Naive thymus-derived CD8-positive, alpha-beta T cell (primary cell): ENCODE data around the gene NR5A1. TPM values are rescaled to one million over a fixed set of nuclear protein-coding genes. Genes with fewer than 3 reads are reported as not detected.

Experiments
- ATAC-seq, 2 donors: fragments of 150-1000 bp; cut with Tn5 transposase in 1 of 2; sonication (Bioruptor Pico), chemical (Tn5 transposase) in 1 of 2; 1 replicate in 1 of 2; 2 replicates in 1 of 2; pipeline ENCODE4 v1.10.0; 2021; ENCODE audit warnings: mild to moderate bottlenecking in 2 of 2, moderate library complexity in 2 of 2
- POLR2A ChIA-PET: fragments of 350-600 bp; sonication (Branson Sonifier 250); formaldehyde crosslinking; loops from one replicate; lab custom pipeline; 2021; ENCODE audit warnings: antibody characterized with exemption; lab: Charles Lee
- DNase-seq, 10 donors: peaks; one replicate each; pipeline versions ENCODE4 v3.0.0 to v3.0.0-alpha.2; 2020 to 2022
- H3K27ac Mint-ChIP-seq, 10 donors: one replicate each; pipeline ENCODE4 v1.8.0; 2020 to 2022; ENCODE audit warnings: mild to moderate bottlenecking in 10 of 10, mixed read lengths in 10 of 10, moderate library complexity in 4 of 10, inconsistent platforms in 1 of 10
- H3K27me3 Mint-ChIP-seq, 5 donors: one replicate each; pipeline ENCODE4 v1.8.0; 2021 to 2022; ENCODE audit warnings: mixed read lengths in 5 of 5
- H3K36me3 Mint-ChIP-seq, 3 donors: one replicate each; pipeline ENCODE4 v1.8.0; 2020 to 2022; ENCODE audit warnings: mixed read lengths in 3 of 3, mild to moderate bottlenecking in 2 of 3, inconsistent platforms in 1 of 3
- H3K4me1 Mint-ChIP-seq, 4 donors: one replicate each; pipeline ENCODE4 v1.8.0; 2021 to 2022; ENCODE audit warnings: mixed read lengths in 4 of 4
- H3K4me3 Mint-ChIP-seq, 10 donors: one replicate each; pipeline ENCODE4 v1.8.0; 2020 to 2022; ENCODE audit warnings: mild to moderate bottlenecking in 10 of 10, mixed read lengths in 10 of 10, moderate library complexity in 6 of 10, inconsistent platforms in 1 of 10
- H3K9me3 Mint-ChIP-seq, 9 donors: one replicate each; pipeline ENCODE4 v1.8.0; 2020 to 2022; ENCODE audit warnings: mixed read lengths in 9 of 9, mild to moderate bottlenecking in 3 of 9, inconsistent platforms in 1 of 9, moderate library complexity in 1 of 9
- polyA plus RNA-seq, 3 donors: library from polyadenylated mRNA; unstranded; fragments of 300-500 nt; fragmentation: Illumina TruSeq; gene quantifications; one replicate each; pipeline ENCODE4 v1.2.3, GENCODE V29; 2021
- total RNA-seq, 8 experiments: library from RNA in 2 of 8; stranded (reverse) in 2 of 8; gene quantifications; one replicate each; pipeline ENCODE4 v1.2.3 and lab custom pipeline; 2021 to 2026

The NR5A1 gene
- total RNA-seq: not detected
- not detected for polyA plus RNA-seq
- total RNA-seq (lab: John Stamatoyannopoulos, UW): 0 to 0.21 (median 0) reads per million in 6 experiments

- Mint-ChIP-seq H3K4me1 (peaks cover 7 to 9% (median 8%) of the 10 kb centered on the region in 4 donors), H3K27ac (no peak within 1 kb of the TSS), H3K9me3 (peaks cover 0 to 2% (median 0%) of the 10 kb centered on the region in 9 donors), H3K27me3 (peaks cover 6 to 42% (median 24%) of the 10 kb centered on the region in 5 donors), H3K4me3 (peak within 1 kb of the TSS in 1 of 10 donors; percentile 23), H3K36me3 (peaks cover 0 to 5% (median 5%) of the 10 kb centered on the region in 3 donors)
- POLR2A ChIA-PET: no interaction called here
- peak in 1 of 10 donors; percentile 57 for DNase-seq
- ATAC-seq: no peak
These were observed at the start of gene NR5A1 for GRCh38 chr9:124506931-124507879. NR5A1 (minus strand) TSS chr9:124507399; CDS start chr9:124503395, 4,004 bp downstream.

- Mint-ChIP-seq H3K4me3 (no peak overlapping the region), H3K4me1 (no peaks in the 10 kb centered on the region), H3K27ac (peak overlapping the region in 1 of 10 donors; percentile 27), H3K9me3 (no peaks in the 10 kb centered on the region), H3K36me3 (no peaks in the 10 kb centered on the region), H3K27me3 (peaks cover 0 to 3% (median 0%) of the 10 kb centered on the region in 5 donors)
- DNase-seq (no peak), ATAC-seq (no peak)
- POLR2A ChIA-PET: no interaction called here
These were observed 47.8 kb upstream of the NR5A1 start for GRCh38 chr9:124555043-124555442.

GRCh38 chr9:124553738-124554137 is 46.5 kb upstream of the NR5A1 start:
- no peaks in the 10 kb centered on the region for H3K36me3 Mint-ChIP-seq

GRCh38 chr9:124552273-124552605 is 45.0 kb upstream of the NR5A1 start:
- no peaks in the 10 kb centered on the region for H3K36me3 Mint-ChIP-seq
- H3K27ac Mint-ChIP-seq: no peak overlapping the region
- H3K27me3 Mint-ChIP-seq: peaks cover 0 to 2% (median 0%) of the 10 kb centered on the region in 5 donors
- POLR2A ChIA-PET: no interaction called here
- no peaks in the 10 kb centered on the region for H3K9me3 Mint-ChIP-seq
- DNase-seq: no peak
- H3K4me3 Mint-ChIP-seq: no peak overlapping the region
- H3K4me1 Mint-ChIP-seq: peaks cover 8 to 13% (median 9%) of the 10 kb centered on the region in 4 donors
- ATAC-seq: no peak

More at GRCh38 chr9:124553738-124554137, 46.5 kb upstream of the NR5A1 start:
- DNase-seq (no peak), ATAC-seq (no peak)
- Mint-ChIP-seq H3K9me3 (no peaks in the 10 kb centered on the region), H3K27me3 (peaks cover 0 to 2% (median 0%) of the 10 kb centered on the region in 5 donors), H3K27ac (no peak overlapping the region), H3K4me1 (peaks cover 5 to 7% (median 7%) of the 10 kb centered on the region in 4 donors), H3K4me3 (no peak overlapping the region)
- POLR2A ChIA-PET: no interaction called here

GRCh38 chr9:124551472-124552272 is 44.5 kb upstream of the NR5A1 start:
- Mint-ChIP-seq H3K9me3 (no peaks in the 10 kb centered on the region), H3K4me3 (peak overlapping the region in 1 of 10 donors; percentile 40), H3K27me3 (peaks cover 0 to 2% (median 0%) of the 10 kb centered on the region in 5 donors), H3K36me3 (no peaks in the 10 kb centered on the region), H3K4me1 (peaks cover 8 to 13% (median 9%) of the 10 kb centered on the region in 4 donors), H3K27ac (no peak overlapping the region)
- ATAC-seq (peak; percentile 84), DNase-seq (peak in 7 of 10 donors; percentile 1 to 29 (median 12))
- POLR2A ChIA-PET: interaction anchor here (1.1 kb wide), 1 partner anchor 15 kb away, joined by 3 read pairs; no protein-coding TSS in a partner anchor

GRCh38 chr9:124550072-124550471 is 42.9 kb upstream of the NR5A1 start:
- Mint-ChIP-seq H3K9me3 (no peaks in the 10 kb centered on the region), H3K4me1 (peaks cover 8 to 13% (median 9%) of the 10 kb centered on the region in 4 donors), H3K4me3 (no peak overlapping the region), H3K36me3 (no peaks in the 10 kb centered on the region), H3K27ac (no peak overlapping the region), H3K27me3 (peaks cover 0 to 1% (median 0%) of the 10 kb centered on the region in 5 donors)
- POLR2A ChIA-PET: interaction anchor here (0.7 kb wide), 1 partner anchor 99 kb away, joined by 3 read pairs; no protein-coding TSS in a partner anchor
- DNase-seq (no peak), ATAC-seq (no peak)

- POLR2A ChIA-PET: no interaction called here
- DNase-seq (no peak), ATAC-seq (no peak)
- Mint-ChIP-seq H3K27ac (peak overlapping the region in 3 of 10 donors; percentile 3 to 67 (median 7)), H3K36me3 (no peaks in the 10 kb centered on the region), H3K9me3 (no peaks in the 10 kb centered on the region), H3K4me3 (no peak overlapping the region), H3K4me1 (peaks cover 9 to 13% (median 10%) of the 10 kb centered on the region in 4 donors), H3K27me3 (peaks cover 0 to 5% (median 1%) of the 10 kb centered on the region in 5 donors)
These were observed 41.8 kb upstream of the NR5A1 start for GRCh38 chr9:124549016-124549415.

DNA sequence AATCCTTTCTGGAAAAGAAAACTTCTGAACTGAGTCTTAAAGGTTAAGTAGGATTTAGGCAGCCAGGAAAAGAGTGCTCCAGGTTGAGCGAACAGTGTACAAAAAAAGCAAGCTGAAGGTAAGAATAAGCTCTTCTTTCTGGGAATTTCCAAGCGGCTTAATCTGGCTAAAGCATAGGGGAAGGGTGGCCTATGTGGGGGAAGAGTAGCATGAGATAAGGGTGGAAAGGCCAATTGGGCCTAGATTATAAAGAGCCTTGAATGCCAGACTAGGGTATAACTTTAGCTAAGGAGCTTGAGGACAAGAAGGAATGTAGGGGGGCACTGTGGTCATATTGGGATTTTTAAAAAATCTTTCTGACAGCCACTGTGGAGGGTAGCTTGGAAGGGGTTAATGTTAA is 37.3 kb upstream of the NR5A1 start:
- no peaks in the 10 kb centered on the region for H3K36me3 Mint-ChIP-seq
- ATAC-seq (no peak), DNase-seq (no peak)
- POLR2A ChIA-PET: no interaction called here
- H3K4me1 Mint-ChIP-seq: peaks cover 9 to 13% (median 10%) of the 10 kb centered on the region in 4 donors
- no peak overlapping the region for H3K4me3 Mint-ChIP-seq
- H3K27me3 Mint-ChIP-seq: peaks cover 1 to 21% (median 9%) of the 10 kb centered on the region in 5 donors
- no peaks in the 10 kb centered on the region for H3K9me3 Mint-ChIP-seq
- H3K27ac Mint-ChIP-seq: no peak overlapping the region

- no peaks in the 10 kb centered on the region for H3K36me3 Mint-ChIP-seq
- H3K9me3 Mint-ChIP-seq: no peaks in the 10 kb centered on the region
- H3K4me1 Mint-ChIP-seq: peaks cover 0 to 2% (median 0%) of the 10 kb centered on the region in 4 donors
- H3K4me3 Mint-ChIP-seq: no peak overlapping the region
- no peak for ATAC-seq
- H3K27me3 Mint-ChIP-seq: peaks cover 1 to 21% (median 9%) of the 10 kb centered on the region in 5 donors
- no peak overlapping the region for H3K27ac Mint-ChIP-seq
- POLR2A ChIA-PET: no interaction called here
- DNase-seq: no peak
These were observed 34.6 kb upstream of the NR5A1 start for GRCh38 chr9:124541824-124542223.

GRCh38 chr9:124537926-124538325 is 30.7 kb upstream of the NR5A1 start:
- POLR2A ChIA-PET: interaction anchor here (1.2 kb wide), 1 partner anchor 13 kb away, joined by 3 read pairs; no protein-coding TSS in a partner anchor
- no peaks in the 10 kb centered on the region for H3K36me3 Mint-ChIP-seq
- no peaks in the 10 kb centered on the region for H3K9me3 Mint-ChIP-seq
- no peak for DNase-seq
- peaks cover 0 to 3% (median 0%) of the 10 kb centered on the region in 4 donors for H3K4me1 Mint-ChIP-seq
- no peak for ATAC-seq
- peaks cover 0 to 19% (median 13%) of the 10 kb centered on the region in 5 donors for H3K27me3 Mint-ChIP-seq
- H3K27ac Mint-ChIP-seq: no peak overlapping the region
- H3K4me3 Mint-ChIP-seq: no peak overlapping the region

DNA sequence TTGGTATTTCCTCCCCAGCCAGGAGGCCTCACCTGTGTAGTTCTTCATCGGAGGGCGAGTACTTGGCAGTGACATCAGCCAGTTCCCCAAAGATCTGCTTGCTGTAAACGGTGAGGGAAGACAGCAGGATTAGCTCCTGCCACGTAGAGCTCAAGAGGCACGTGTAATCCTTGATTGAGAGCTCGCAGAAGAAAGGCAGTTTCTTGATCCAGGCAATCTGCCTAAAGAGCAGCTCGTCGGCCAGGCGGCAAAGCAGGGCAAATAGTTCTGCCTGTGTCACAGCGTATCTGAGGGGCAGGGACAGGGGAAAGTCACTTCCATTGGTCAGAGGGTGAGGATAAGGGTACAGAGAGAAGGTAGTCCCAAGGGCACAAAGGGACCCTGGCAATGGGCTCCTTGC is 28.6 kb upstream of the NR5A1 start:
- Mint-ChIP-seq H3K27ac (peak overlapping the region in 2 of 10 donors; percentile 50 to 74), H3K4me3 (no peak overlapping the region), H3K36me3 (no peaks in the 10 kb centered on the region), H3K9me3 (no peaks in the 10 kb centered on the region), H3K27me3 (peaks cover 0 to 19% (median 11%) of the 10 kb centered on the region in 5 donors), H3K4me1 (peaks cover 0 to 3% (median 0%) of the 10 kb centered on the region in 4 donors)
- ATAC-seq (no peak), DNase-seq (no peak)
- POLR2A ChIA-PET: no interaction called here

GRCh38 chr9:124532897-124533296 is 25.7 kb upstream of the NR5A1 start:
- peaks cover 0 to 3% (median 0%) of the 10 kb centered on the region in 4 donors for H3K4me1 Mint-ChIP-seq
- ATAC-seq: no peak
- peaks cover 0 to 8% (median 5%) of the 10 kb centered on the region in 5 donors for H3K27me3 Mint-ChIP-seq
- no peak for DNase-seq
- no peaks in the 10 kb centered on the region for H3K36me3 Mint-ChIP-seq
- no peak overlapping the region for H3K27ac Mint-ChIP-seq
- no peaks in the 10 kb centered on the region for H3K9me3 Mint-ChIP-seq
- no peak overlapping the region for H3K4me3 Mint-ChIP-seq
- POLR2A ChIA-PET: no interaction called here
